ENCODE data around the gene GALNT12.

The GALNT12 gene

GRCh38 chr9:98882569-98882923 is 75.1 kb downstream of the GALNT12 start:
- no peak for DNase-seq

- DNase-seq: no peak
Observed at GRCh38 chr9:98883276-98883675, 75.8 kb downstream of the GALNT12 start.

- no peak for DNase-seq
Observed at GRCh38 chr9:98884849-98885248, 77.4 kb downstream of the GALNT12 start.

- DNase-seq: no peak
Observed at GRCh38 chr9:98885575-98886295, 78.3 kb downstream of the GALNT12 start.

- DNase-seq: no peak
Observed at GRCh38 chr9:98886691-98887229, 79.3 kb downstream of the GALNT12 start.

- no peak for DNase-seq
Observed at GRCh38 chr9:98887918-98888510, 80.5 kb downstream of the GALNT12 start.

GRCh38 chr9:98888801-98889421 is 81.4 kb downstream of the GALNT12 start:
- DNase-seq: no peak

- DNase-seq: no peak
Observed at GRCh38 chr9:98890256-98890655, 82.8 kb downstream of the GALNT12 start.

GRCh38 chr9:98892288-98892687 is 84.8 kb downstream of the GALNT12 start:
- no peak for DNase-seq

- DNase-seq: no peak
Observed at GRCh38 chr9:98892690-98893089, 85.2 kb downstream of the GALNT12 start.

- no peak for DNase-seq
Observed at GRCh38 chr9:98894171-98894570, 86.7 kb downstream of the GALNT12 start.

GRCh38 chr9:98894761-98895160 is 87.3 kb downstream of the GALNT12 start:
- DNase-seq: no peak

- no peak for DNase-seq
Observed at GRCh38 chr9:98896632-98897031, 89.2 kb downstream of the GALNT12 start.

GRCh38 chr9:98897745-98898144 is 90.3 kb downstream of the GALNT12 start:
- no peak for DNase-seq

GRCh38 chr9:98899408-98900056 is 92.1 kb downstream of the GALNT12 start:
- DNase-seq: no peak

Data from cortex of kidney (tissue), 1 donor.